HepG2 (cell line): ENCODE measurements around the gene C2orf49. TPM values are rescaled to one million over a fixed set of nuclear protein-coding genes. Genes with fewer than 3 reads are reported as not detected.

Experiments
- ATAC-seq: fragments of 200-7000 bp; cut with Tn5 transposase; 3 replicates; pipeline ENCODE4 v1.9.1; 2020; ENCODE audit warnings: mild to moderate bottlenecking, moderate library complexity
- BruUV-seq: library from RNA; stranded (reverse); fragments of 400-500 nt; replicated peaks from 2 replicates; lab custom pipeline; 2021; lab: Mats Ljungman, UMichigan
- CTCF ChIA-PET: fragments of 300-600 bp; formaldehyde crosslinking; extraction: SDS; loops from one replicate; lab custom pipeline; 2021; ENCODE audit warnings: low total read pairs, inconsistent platforms, low intra/inter-chr PET ratio; lab: Yijun Ruan, JAX
- POLR2A ChIA-PET: fragments of 350-600 bp; sonication (Branson Sonifier 250); formaldehyde crosslinking; loops from one replicate; lab custom pipeline; 2020; ENCODE audit warnings: antibody characterized with exemption, inconsistent platforms; lab: Yijun Ruan, JAX
- DNase-seq: peaks from one replicate; pipeline ENCODE4 v3.0.0-alpha.2; 2015; ENCODE audit warnings: low spot score
- FAIRE-seq: peaks from 3 replicates; lab custom pipeline; 2011; peaks lifted over from hg19 to GRCh38; lab: Jason Lieb, UNC
- H2AFZ ChIP-seq: one replicate; pipeline ENCODE4 v1.6.1; 2011; ENCODE audit warnings: low read length, inconsistent platforms
- H3K27ac ChIP-seq: fragments of 300-600 bp; 3 replicates; pipeline ENCODE4 v1.8.0; 2011; ENCODE audit warnings: mixed run types, mild to moderate bottlenecking, mixed read lengths, low read length, inconsistent platforms; ENCODE audit not compliant: insufficient read depth; ENCODE audit errors: extremely low read length
- H3K27me3 ChIP-seq, 2 experiments: fragments of 200-600 bp in 1 of 2; 2 replicates in 1 of 2; 3 replicates in 1 of 2; pipeline versions ENCODE4 v1.6.0 to v1.8.0; 2011; ENCODE audit warnings: low read length in 2 of 2, mild to moderate bottlenecking in 2 of 2, moderate library complexity in 2 of 2, inconsistent platforms in 1 of 2; ENCODE audit not compliant: insufficient read depth in 2 of 2, control insufficient read depth in 1 of 2
- H3K36me3 ChIP-seq, 2 experiments: fragments of 200-600 bp in 1 of 2; replicated peaks in 1 of 2; 2 replicates in 1 of 2; 3 replicates in 1 of 2; pipeline versions ENCODE4 v1.5.1 to v1.8.0; 2011; ENCODE audit warnings: low read length in 2 of 2, inconsistent platforms in 1 of 2; ENCODE audit not compliant: insufficient read depth in 2 of 2, control insufficient read depth in 1 of 2
- H3K4me1 ChIP-seq: 2 replicates; pipeline ENCODE4 v1.5.1; 2012; ENCODE audit warnings: low read length, inconsistent platforms; ENCODE audit not compliant: insufficient read depth
- H3K4me2 ChIP-seq: 2 replicates; pipeline ENCODE4 v1.6.0; 2011; ENCODE audit warnings: low read depth, low read length, inconsistent platforms
- H3K4me3 ChIP-seq, 3 experiments: fragments of 200-600 bp in 1 of 3; sonication (generic), shearing (Covaris generic) in 1 of 3; replicated peaks in 1 of 3; 2 replicates each; pipeline ENCODE4 v1.5.1; 2011 to 2016; ENCODE audit warnings: low read length in 3 of 3, inconsistent platforms in 2 of 3, low read depth in 2 of 3, mild to moderate bottlenecking in 2 of 3, control low read depth in 1 of 3, mixed read lengths in 1 of 3; ENCODE audit not compliant: insufficient read depth in 1 of 3
- H3K79me2 ChIP-seq: one replicate; pipeline ENCODE4 v1.6.1; 2011; ENCODE audit warnings: low read length, inconsistent platforms; ENCODE audit not compliant: insufficient read depth
- H3K9ac ChIP-seq: 2 replicates; pipeline ENCODE4 v1.6.0; 2011; ENCODE audit warnings: mild to moderate bottlenecking, low read depth, low read length, inconsistent platforms; ENCODE audit not compliant: insufficient read depth
- H3K9me3 ChIP-seq: 2 replicates; pipeline ENCODE4 v1.5.1; 2012; ENCODE audit warnings: mild to moderate bottlenecking, low read length
- H4K20me1 ChIP-seq: 2 replicates; pipeline ENCODE4 v1.6.0; 2011; ENCODE audit warnings: inconsistent platforms, mild to moderate bottlenecking, low read length, moderate library complexity; ENCODE audit not compliant: insufficient read depth
- ATF2 ChIP-seq: sonication (generic); formaldehyde crosslinking; IDR thresholded peaks from 2 replicates; pipeline ENCODE4 v1.4.0; 2020; ENCODE audit warnings: missing genetic modification reagents
- DR1 ChIP-seq: sonication (generic); formaldehyde crosslinking; IDR thresholded peaks from 2 replicates; pipeline ENCODE4 v1.8.0; 2021; ENCODE audit warnings: mild to moderate bottlenecking, missing genetic modification reagents, inconsistent platforms
- KAT2B ChIP-seq: fragments of 150-350 bp; IDR thresholded peaks from 2 replicates; pipeline ENCODE4 v1.6.1; 2014; ENCODE audit warnings: low read depth, low read length, borderline replicate concordance
- NFKB2 ChIP-seq: sonication (generic); formaldehyde crosslinking; IDR thresholded peaks from 2 replicates; pipeline ENCODE4 v1.4.0; 2020; ENCODE audit warnings: missing genetic modification reagents, borderline replicate concordance
- RBAK ChIP-seq: sonication (generic); formaldehyde crosslinking; IDR thresholded peaks from 2 replicates; pipeline ENCODE4 v1.5.1; 2020; ENCODE audit warnings: mild to moderate bottlenecking, missing genetic modification reagents
- SATB2 ChIP-seq: sonication (generic); formaldehyde crosslinking; IDR thresholded peaks from 2 replicates; pipeline ENCODE4 v1.5.0; 2020; ENCODE audit warnings: missing genetic modification reagents
- SPEN ChIP-seq: sonication (generic); formaldehyde crosslinking; IDR thresholded peaks from 2 replicates; pipeline ENCODE4 v1.5.1; 2020; ENCODE audit warnings: low read depth, mild to moderate bottlenecking, missing genetic modification reagents
- TBL1XR1 ChIP-seq: fragments of 150-350 bp; IDR thresholded peaks from 2 replicates; pipeline ENCODE4 v1.6.1; 2014; ENCODE audit warnings: borderline replicate concordance, low read length; ENCODE audit not compliant: partially characterized antibody
- YEATS2 ChIP-seq: sonication (generic); formaldehyde crosslinking; IDR thresholded peaks from 2 replicates; pipeline ENCODE4 v1.4.0; 2020; ENCODE audit warnings: missing genetic modification reagents, borderline replicate concordance
- ZBTB39 ChIP-seq: sonication (generic); formaldehyde crosslinking; IDR thresholded peaks from 2 replicates; pipeline ENCODE4 v1.5.0; 2020; ENCODE audit warnings: missing genetic modification reagents
- ZNF337 ChIP-seq: sonication (generic); formaldehyde crosslinking; IDR thresholded peaks from 2 replicates; pipeline ENCODE4 v1.5.1; 2020; ENCODE audit warnings: missing genetic modification reagents, low read depth, mild to moderate bottlenecking, borderline replicate concordance
- ZNF547 ChIP-seq: sonication (generic); formaldehyde crosslinking; IDR thresholded peaks from 2 replicates; pipeline ENCODE4 v1.5.1; 2020; ENCODE audit warnings: mild to moderate bottlenecking, missing genetic modification reagents
- WGBS: methylation state at CpG from one replicate; pipeline ENCODE4 v1.1.6; 2017; ENCODE audit warnings: low lambda C conversion rate; 5-methylcytosine and 5-hydroxymethylcytosine counted together
- in situ Hi-C: cut with HindIII; loops from 2 replicates; pipeline ENCODE4 v1.10.0; 2017; ENCODE audit warnings: low pct_unique_long_range_greater_than_20kb; ENCODE audit not compliant: extremely low pct_ligation_motif_present
- intact Hi-C: fragments of 100-400 bp; cut with micrococcal nuclease; formaldehyde crosslinking; loops from one replicate; pipeline ENCODE4 v1.10.0; 2022; ENCODE audit not compliant: unreplicated experiment
- polyA plus RNA-seq, 8 experiments: library from polyadenylated mRNA; depleted of rRNA in 3 of 8; stranded (reverse) in 7 of 8; unstranded in 1 of 8; fragments of >200 nt; fragmentation: Illumina TruSeq in 4 of 8; extraction: Trizol in 4 of 8; gene quantifications; 2 replicates each; pipeline versions ENCODE4 v1.2.1 to v1.2.3, GENCODE V29; 2011 to 2016; ENCODE audit warnings: low read depth in 4 of 8, missing spikeins in 1 of 8, mixed read lengths in 1 of 8; ENCODE audit not compliant: insufficient read depth in 1 of 8
- total RNA-seq, 5 experiments: library from RNA; depleted of rRNA; stranded (reverse); fragments of >200 nt; fragmentation: Illumina TruSeq; extraction: Trizol; gene quantifications; 2 replicates each; pipeline ENCODE4 v1.2.3, GENCODE V29; 2016; ENCODE audit warnings: low read depth in 1 of 5
- TF ChIP-seq, protein P1 (sequence below): IDR thresholded peaks from 2 replicates; pipeline ENCODE4 v1.6.1; 2016; ENCODE audit warnings: missing compliant biosample characterization, missing genetic modification reagents, borderline replicate concordance
- TF ChIP-seq, protein P2 (sequence below): sonication (generic); formaldehyde crosslinking; IDR thresholded peaks from 2 replicates; pipeline ENCODE4; 2020; ENCODE audit warnings: missing genetic modification reagents, mild to moderate bottlenecking, borderline replicate concordance

C2orf49 gene
- total and polyA plus RNA-seq, 2 of the 13 experiments (the other 11 are each of a cell fraction or from before 2014, with no cell fraction given) = 24.7 to 28.8 TPM

GRCh38 chr2:105328281-105329196 lies 8.8 kb upstream of the C2orf49 start:
- Histone ChIP-seq H3K4me1 (peaks cover 47% of the 10 kb centered on the region), H2AFZ (peak overlapping the region; percentile 72), H3K27me3 (no peaks in the 10 kb centered on the region; a peak in 1 of 5 replicates), H3K9ac (peak overlapping the region; percentile 92), H3K4me2 (peak overlapping the region; percentile 100), H3K9me3 (no peaks in the 10 kb centered on the region), H4K20me1 (no peaks in the 10 kb centered on the region), H3K4me3 (peak overlapping the region; percentile 78 to 93 (median 87)), H3K36me3 (peaks cover under 1 to 20% of the 10 kb centered on the region in 2 experiments; a peak in 4 of 5 replicates), H3K79me2 (peaks cover 68% of the 10 kb centered on the region), H3K27ac (peak overlapping the region; percentile 81)
- no TSS peak for BruUV-seq
- ChIA-PET CTCF (no interaction called here), POLR2A (interaction anchor here (0.6 to 3.3 kb wide), 4 partner anchors 9 to 16 kb away, joined by 3 to 43 read pairs (median 10); partner anchors contain the start of gene C2orf49)
- ATAC-seq (peak; percentile 62), DNase-seq (peak; percentile 39), FAIRE-seq (peak; percentile 47)
- in situ Hi-C loops = loop anchor here (25.0 kb wide), 1 partner anchor 859 kb away; the partner anchor contains the start of gene UXS1
- 10% methylated on average over 16 of the region's 16 CpGs for WGBS
- intact Hi-C loops = loop anchor here (1.0 kb wide), 1 partner anchor 9 kb away; the partner anchor contains the start of gene C2orf49
- TF ChIP-seq SPEN (CRISPR knock-in tag) (peak; percentile 70), TBL1XR1 (no peak), KAT2B (no peak), DR1 (CRISPR knock-in tag) (no peak), YEATS2 (CRISPR knock-in tag) (peak; percentile 58; the same call in 1 of the 2 replicates), ZBTB39 (no peak), SATB2 (CRISPR knock-in tag) (peak; percentile 76; the same call in 1 of the 2 replicates), ATF2 (CRISPR knock-in tag) (0 out of 2 replicates have a peak, but pooled peaks have one; percentile 45), ZNF337 (CRISPR knock-in tag) (no peak), NFKB2 (CRISPR knock-in tag) (peak; percentile 97; the same call in 1 of the 2 replicates), RBAK (peak; percentile 50; the same call in 1 of the 2 replicates), ZNF547 (peak; percentile 73; the same call in 1 of the 2 replicates)
- TF ChIP-seq, protein P1, sequence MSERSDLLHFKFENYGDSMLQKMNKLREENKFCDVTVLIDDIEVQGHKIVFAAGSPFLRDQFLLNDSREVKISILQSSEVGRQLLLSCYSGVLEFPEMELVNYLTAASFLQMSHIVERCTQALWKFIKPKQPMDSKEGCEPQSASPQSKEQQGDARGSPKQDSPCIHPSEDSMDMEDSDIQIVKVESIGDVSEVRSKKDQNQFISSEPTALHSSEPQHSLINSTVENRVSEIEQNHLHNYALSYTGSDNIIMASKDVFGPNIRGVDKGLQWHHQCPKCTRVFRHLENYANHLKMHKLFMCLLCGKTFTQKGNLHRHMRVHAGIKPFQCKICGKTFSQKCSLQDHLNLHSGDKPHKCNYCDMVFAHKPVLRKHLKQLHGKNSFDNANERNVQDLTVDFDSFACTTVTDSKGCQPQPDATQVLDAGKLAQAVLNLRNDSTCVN = peak; percentile 10
- TF ChIP-seq, protein P2, sequence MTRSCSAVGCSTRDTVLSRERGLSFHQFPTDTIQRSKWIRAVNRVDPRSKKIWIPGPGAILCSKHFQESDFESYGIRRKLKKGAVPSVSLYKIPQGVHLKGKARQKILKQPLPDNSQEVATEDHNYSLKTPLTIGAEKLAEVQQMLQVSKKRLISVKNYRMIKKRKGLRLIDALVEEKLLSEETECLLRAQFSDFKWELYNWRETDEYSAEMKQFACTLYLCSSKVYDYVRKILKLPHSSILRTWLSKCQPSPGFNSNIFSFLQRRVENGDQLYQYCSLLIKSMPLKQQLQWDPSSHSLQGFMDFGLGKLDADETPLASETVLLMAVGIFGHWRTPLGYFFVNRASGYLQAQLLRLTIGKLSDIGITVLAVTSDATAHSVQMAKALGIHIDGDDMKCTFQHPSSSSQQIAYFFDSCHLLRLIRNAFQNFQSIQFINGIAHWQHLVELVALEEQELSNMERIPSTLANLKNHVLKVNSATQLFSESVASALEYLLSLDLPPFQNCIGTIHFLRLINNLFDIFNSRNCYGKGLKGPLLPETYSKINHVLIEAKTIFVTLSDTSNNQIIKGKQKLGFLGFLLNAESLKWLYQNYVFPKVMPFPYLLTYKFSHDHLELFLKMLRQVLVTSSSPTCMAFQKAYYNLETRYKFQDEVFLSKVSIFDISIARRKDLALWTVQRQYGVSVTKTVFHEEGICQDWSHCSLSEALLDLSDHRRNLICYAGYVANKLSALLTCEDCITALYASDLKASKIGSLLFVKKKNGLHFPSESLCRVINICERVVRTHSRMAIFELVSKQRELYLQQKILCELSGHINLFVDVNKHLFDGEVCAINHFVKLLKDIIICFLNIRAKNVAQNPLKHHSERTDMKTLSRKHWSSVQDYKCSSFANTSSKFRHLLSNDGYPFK (CRISPR knock-in tag) = peak; percentile 99
